HG02759 (cell line): Measurements from ENCODE around the gene NARF.
"Not testable (repeated sequence)": the region's sequence is repeated elsewhere in the genome, so short reads cannot be mapped to it uniquely, and the experiment has no call there.

Experiments
- ATAC-seq: cut with Tn5 transposase; IDR thresholded peaks from one replicate; pipeline ENCODE4 v1.9.1; 2021; ENCODE audit warnings: mild to moderate bottlenecking, moderate library complexity; ENCODE audit not compliant: unreplicated experiment

NARF gene

GRCh38 chr17:82458179-82458884, at the start of gene NARF:
NARF (plus strand) TSS chr17:82458741; CDS start chr17:82458804, 63 bp downstream.
- ATAC-seq: peak; percentile 92

- no peak for ATAC-seq
Observed at GRCh38 chr17:82408938-82409318, 49.6 kb upstream of the NARF start.

GRCh38 chr17:82410014-82410716, 48.4 kb upstream of the NARF start:
- ATAC-seq: no peak

GRCh38 chr17:82411396-82412053, 47.0 kb upstream of the NARF start:
- no peak for ATAC-seq

GRCh38 chr17:82412081-82412480, 46.5 kb upstream of the NARF start:
- ATAC-seq: not testable (repeated sequence)

GRCh38 chr17:82412535-82413520, 45.7 kb upstream of the NARF start:
- no peak for ATAC-seq

GRCh38 chr17:82414548-82415281, 43.8 kb upstream of the NARF start:
- ATAC-seq: no peak

- no peak for ATAC-seq
Observed at GRCh38 chr17:82415336-82415735, 43.2 kb upstream of the NARF start.

GRCh38 chr17:82415786-82416185, 42.8 kb upstream of the NARF start:
- no peak for ATAC-seq

GRCh38 chr17:82416264-82416663, 42.3 kb upstream of the NARF start:
- ATAC-seq: no peak

- ATAC-seq: no peak
Observed at GRCh38 chr17:82416771-82417170, 41.8 kb upstream of the NARF start.

- peak; percentile 91 for ATAC-seq
Observed at GRCh38 chr17:82418001-82418986, 40.2 kb upstream of the NARF start, which contains the start of the genes HEXD and OGFOD3. HEXD (plus strand) TSS chr17:82418347; CDS start chr17:82419800, 1,453 bp downstream. OGFOD3 (minus strand) TSS chr17:82418586; CDS start chr17:82418485, 101 bp downstream.

GRCh38 chr17:82419540-82419939, 39.0 kb upstream of the NARF start:
- no peak for ATAC-seq

GRCh38 chr17:82424001-82424862, 34.3 kb upstream of the NARF start:
- no peak for ATAC-seq

GRCh38 chr17:82424863-82425159, 33.7 kb upstream of the NARF start:
- no peak for ATAC-seq

- ATAC-seq: no peak
Observed at GRCh38 chr17:82428546-82428945, 30.0 kb upstream of the NARF start.

- ATAC-seq: no peak
Observed at GRCh38 chr17:82429824-82430223, 28.7 kb upstream of the NARF start.

- ATAC-seq: no peak
Observed at GRCh38 chr17:82432017-82432416, 26.5 kb upstream of the NARF start.
